Neural progenitor cell (in vitro differentiated cells): Measurements from ENCODE around the gene PRKAB2. TPM values are rescaled to one million over a fixed set of nuclear protein-coding genes. Genes with fewer than 3 reads are reported as not detected.
"Not testable (repeated sequence)": the region's sequence is repeated elsewhere in the genome, so short reads cannot be mapped to it uniquely, and the experiment has no call there.

ENCODE experiments used
- DNase-seq: peaks from one replicate; pipeline ENCODE4 v3.0.0-alpha.2; 2016; ENCODE audit warnings: low spot score
- H2AFZ ChIP-seq: fragments of 200-600 bp; sonication (generic); replicated peaks from 2 replicates; pipeline ENCODE4 v1.6.1; 2016; ENCODE audit warnings: antibody characterized with exemption
- H3F3A ChIP-seq: fragments of 200-600 bp; sonication (generic); 2 replicates; pipeline ENCODE4 v1.6.1; 2016; ENCODE audit warnings: antibody characterized with exemption, low read depth
- H3K27ac ChIP-seq: fragments of 200-600 bp; sonication (generic); 2 replicates; pipeline ENCODE4 v1.5.1; 2016; ENCODE audit warnings: mild to moderate bottlenecking
- H3K27me3 ChIP-seq: fragments of 200-600 bp; sonication (generic); 2 replicates; pipeline ENCODE4 v1.6.1; 2016; ENCODE audit warnings: mild to moderate bottlenecking, moderate library complexity
- H3K36me3 ChIP-seq: fragments of 200-600 bp; sonication (generic); 2 replicates; pipeline ENCODE4 v1.5.1; 2016
- H3K4me1 ChIP-seq: fragments of 200-600 bp; sonication (generic); 2 replicates; pipeline ENCODE4 v1.6.1; 2016; ENCODE audit warnings: mixed run types
- H3K4me2 ChIP-seq: fragments of 200-600 bp; sonication (generic); 2 replicates; pipeline ENCODE4 v1.6.1; 2016
- H3K4me3 ChIP-seq: fragments of 200-600 bp; sonication (generic); 2 replicates; pipeline ENCODE4 v1.5.1; 2016
- H3K79me2 ChIP-seq: fragments of 200-600 bp; sonication (generic); 2 replicates; pipeline ENCODE4 v1.6.1; 2016; ENCODE audit warnings: low read depth
- H3K9ac ChIP-seq: fragments of 200-600 bp; sonication (generic); 2 replicates; pipeline ENCODE4 v1.6.1; 2016
- H3K9me3 ChIP-seq: fragments of 200-600 bp; sonication (generic); 2 replicates; pipeline ENCODE4 v1.5.1; 2016; ENCODE audit warnings: low read depth
- H4K20me1 ChIP-seq: fragments of 200-600 bp; sonication (generic); 2 replicates; pipeline ENCODE4 v1.6.1; 2016; ENCODE audit warnings: low read depth
- H3K27ac Mint-ChIP-seq: 3 replicates; pipeline ENCODE4 v1.8.0; 2021; ENCODE audit warnings: mixed read lengths
- H3K27me3 Mint-ChIP-seq: 2 replicates; pipeline ENCODE4 v1.8.0; 2022; ENCODE audit warnings: low read depth, mild to moderate bottlenecking, inconsistent platforms, moderate library complexity, mixed read lengths; ENCODE audit not compliant: insufficient read depth
- H3K36me3 Mint-ChIP-seq: 3 replicates; pipeline ENCODE4 v1.8.0; 2021; ENCODE audit warnings: mixed read lengths
- H3K4me1 Mint-ChIP-seq: 3 replicates; pipeline ENCODE4 v1.8.0; 2021; ENCODE audit warnings: mixed read lengths
- H3K4me3 Mint-ChIP-seq: 3 replicates; pipeline ENCODE4 v1.8.0; 2021; ENCODE audit warnings: mild to moderate bottlenecking, moderate library complexity, mixed read lengths
- H3K9me3 Mint-ChIP-seq: 3 replicates; pipeline ENCODE4 v1.8.0; 2020; ENCODE audit warnings: mixed read lengths
- EZH2 ChIP-seq: fragments of 200-600 bp; sonication (generic); IDR thresholded peaks from 2 replicates; pipeline ENCODE4 v1.6.1; 2017; ENCODE audit warnings: antibody characterized with exemption, mild to moderate bottlenecking, moderate library complexity
- EZH2phosphoT487 ChIP-seq: fragments of 200-600 bp; sonication (generic); IDR thresholded peaks from 2 replicates; pipeline ENCODE4 v1.6.1; 2017; ENCODE audit warnings: antibody characterized with exemption
- total RNA-seq: library from RNA; depleted of rRNA; stranded (reverse); fragments of >200 nt; gene quantifications from 2 replicates; pipeline ENCODE4 v1.2.3, GENCODE V29; 2015; ENCODE audit warnings: low replicate concordance
- TF ChIP-seq, protein P1 (sequence below): fragments of 200-600 bp; sonication (generic); IDR thresholded peaks from 2 replicates; pipeline ENCODE4 v1.5.1; 2017; ENCODE audit warnings: antibody characterized with exemption, mild to moderate bottlenecking

The PRKAB2 gene
- total RNA-seq, 1 donor from 2014 or later: 42.8 TPM

DNA sequence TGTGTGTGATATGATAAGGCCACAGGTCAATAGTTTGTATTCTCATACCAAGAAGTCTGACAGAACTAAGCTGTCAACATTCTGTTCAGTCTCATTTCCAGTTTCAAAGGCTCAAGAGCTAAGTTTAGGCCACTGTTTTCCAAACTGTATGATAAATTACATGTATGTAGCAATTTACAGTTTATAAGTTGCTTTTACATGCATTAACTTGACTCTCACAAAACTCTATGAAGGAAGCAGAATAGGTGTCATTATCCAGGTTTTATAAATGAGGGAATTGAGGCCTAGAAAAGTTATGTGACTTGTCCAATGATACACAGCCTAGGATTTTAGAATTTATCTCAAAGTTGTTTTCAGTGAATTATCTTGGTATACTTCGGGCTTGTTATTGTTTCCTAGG lies 29.5 kb upstream of the PRKAB2 start:
- no peak overlapping the region for H2AFZ ChIP-seq
- H3K27me3 Mint-ChIP-seq: no peaks in the 10 kb centered on the region
- H3K36me3 ChIP-seq: no peaks in the 10 kb centered on the region
- H3K27me3 ChIP-seq: no peaks in the 10 kb centered on the region
- no peaks in the 10 kb centered on the region for H4K20me1 ChIP-seq
- peaks cover 7% of the 10 kb centered on the region for H3K4me1 ChIP-seq
- H3K9me3 Mint-ChIP-seq: no peaks in the 10 kb centered on the region
- H3K36me3 Mint-ChIP-seq: no peaks in the 10 kb centered on the region
- H3K4me1 Mint-ChIP-seq: no peaks in the 10 kb centered on the region
- DNase-seq: no peak
- H3K4me3 Mint-ChIP-seq: no peak overlapping the region
- H3K4me3 ChIP-seq: no peak overlapping the region
- H3K9me3 ChIP-seq: no peaks in the 10 kb centered on the region
- no peak overlapping the region for H3K27ac ChIP-seq
- no peak overlapping the region for H3K4me2 ChIP-seq
- no peak overlapping the region for H3K27ac Mint-ChIP-seq
- H3F3A ChIP-seq: no peaks in the 10 kb centered on the region
- no peak overlapping the region for H3K9ac ChIP-seq
- H3K79me2 ChIP-seq: no peaks in the 10 kb centered on the region
- TF ChIP-seq EZH2phosphoT487 (no peak), EZH2 (no peak)
- TF ChIP-seq, protein P1, sequence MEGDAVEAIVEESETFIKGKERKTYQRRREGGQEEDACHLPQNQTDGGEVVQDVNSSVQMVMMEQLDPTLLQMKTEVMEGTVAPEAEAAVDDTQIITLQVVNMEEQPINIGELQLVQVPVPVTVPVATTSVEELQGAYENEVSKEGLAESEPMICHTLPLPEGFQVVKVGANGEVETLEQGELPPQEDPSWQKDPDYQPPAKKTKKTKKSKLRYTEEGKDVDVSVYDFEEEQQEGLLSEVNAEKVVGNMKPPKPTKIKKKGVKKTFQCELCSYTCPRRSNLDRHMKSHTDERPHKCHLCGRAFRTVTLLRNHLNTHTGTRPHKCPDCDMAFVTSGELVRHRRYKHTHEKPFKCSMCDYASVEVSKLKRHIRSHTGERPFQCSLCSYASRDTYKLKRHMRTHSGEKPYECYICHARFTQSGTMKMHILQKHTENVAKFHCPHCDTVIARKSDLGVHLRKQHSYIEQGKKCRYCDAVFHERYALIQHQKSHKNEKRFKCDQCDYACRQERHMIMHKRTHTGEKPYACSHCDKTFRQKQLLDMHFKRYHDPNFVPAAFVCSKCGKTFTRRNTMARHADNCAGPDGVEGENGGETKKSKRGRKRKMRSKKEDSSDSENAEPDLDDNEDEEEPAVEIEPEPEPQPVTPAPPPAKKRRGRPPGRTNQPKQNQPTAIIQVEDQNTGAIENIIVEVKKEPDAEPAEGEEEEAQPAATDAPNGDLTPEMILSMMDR: no peak

DNA sequence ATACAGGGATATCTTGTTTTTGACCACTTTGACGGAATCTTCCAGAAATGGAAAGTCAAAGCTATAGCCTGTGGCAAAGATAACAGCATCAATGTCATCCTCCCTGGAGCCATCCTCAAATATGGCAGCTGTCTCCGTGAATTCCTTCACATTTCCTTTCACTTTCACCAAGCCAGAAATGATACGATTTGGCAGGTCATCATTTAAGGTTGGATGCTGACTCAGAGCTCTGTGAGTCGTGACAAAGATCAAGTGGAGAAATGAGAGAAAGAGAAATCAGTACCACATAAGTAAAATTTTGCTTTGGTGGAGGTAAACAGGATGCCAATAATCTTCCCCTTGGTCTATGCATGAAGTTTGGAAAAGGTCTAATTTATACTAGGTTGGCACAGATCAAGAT lies 29.0 kb upstream of the PRKAB2 start:
- H3K9me3 Mint-ChIP-seq: no peaks in the 10 kb centered on the region
- H3K79me2 ChIP-seq: no peaks in the 10 kb centered on the region

DNA sequence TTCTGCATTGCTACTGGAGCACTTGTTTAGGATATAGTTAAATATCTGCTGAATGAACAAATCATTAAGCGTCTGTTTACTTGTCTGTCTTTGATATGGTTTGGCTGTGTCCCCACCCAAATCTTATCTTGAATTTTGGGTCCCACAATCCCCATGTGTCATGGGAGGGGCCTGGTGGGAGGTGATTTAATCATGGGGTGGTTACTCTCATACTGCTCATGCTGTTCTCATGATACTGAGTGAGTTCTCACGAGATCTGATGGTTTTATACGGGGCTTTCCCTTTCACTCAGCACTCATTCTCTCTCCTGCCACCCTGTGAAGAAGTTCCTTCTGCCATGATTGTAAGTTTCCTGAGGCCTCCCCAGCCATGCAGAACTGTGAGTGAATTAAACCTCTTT lies 25.1 kb upstream of the PRKAB2 start:
- H2AFZ ChIP-seq, H3K27me3 ChIP-seq, H3K27ac ChIP-seq, H3K4me1 ChIP-seq, H3K4me2 ChIP-seq, H3K9me3 ChIP-seq, H3F3A ChIP-seq, H3K4me3 ChIP-seq, H4K20me1 ChIP-seq, H3K4me3 Mint-ChIP-seq, H3K9ac ChIP-seq, H3K4me1 Mint-ChIP-seq, H3K9me3 Mint-ChIP-seq, H3K79me2 ChIP-seq, H3K36me3 Mint-ChIP-seq, H3K27ac Mint-ChIP-seq, H3K27me3 Mint-ChIP-seq, DNase-seq, H3K36me3 ChIP-seq: not testable (repeated sequence)

More for the DNA sequence above, 29.0 kb upstream of the PRKAB2 start:
- Histone ChIP-seq H3K36me3 (no peaks in the 10 kb centered on the region), H3K27me3 (no peaks in the 10 kb centered on the region), H3K4me2 (no peak overlapping the region), H3K27ac (no peak overlapping the region), H3F3A (no peaks in the 10 kb centered on the region), H4K20me1 (no peaks in the 10 kb centered on the region), H3K4me3 (no peak overlapping the region), H2AFZ (no peak overlapping the region), H3K9me3 (no peaks in the 10 kb centered on the region), H3K9ac (no peak overlapping the region), H3K4me1 (peaks cover 7% of the 10 kb centered on the region)
- no peak for DNase-seq
- no peaks in the 10 kb centered on the region for H3K36me3 Mint-ChIP-seq
- TF ChIP-seq, protein P1: no peak
- TF ChIP-seq EZH2phosphoT487 (no peak), EZH2 (no peak)
- no peaks in the 10 kb centered on the region for H3K27me3 Mint-ChIP-seq
- H3K4me1 Mint-ChIP-seq: no peaks in the 10 kb centered on the region
- H3K4me3 Mint-ChIP-seq: no peak overlapping the region
- no peak overlapping the region for H3K27ac Mint-ChIP-seq

DNA sequence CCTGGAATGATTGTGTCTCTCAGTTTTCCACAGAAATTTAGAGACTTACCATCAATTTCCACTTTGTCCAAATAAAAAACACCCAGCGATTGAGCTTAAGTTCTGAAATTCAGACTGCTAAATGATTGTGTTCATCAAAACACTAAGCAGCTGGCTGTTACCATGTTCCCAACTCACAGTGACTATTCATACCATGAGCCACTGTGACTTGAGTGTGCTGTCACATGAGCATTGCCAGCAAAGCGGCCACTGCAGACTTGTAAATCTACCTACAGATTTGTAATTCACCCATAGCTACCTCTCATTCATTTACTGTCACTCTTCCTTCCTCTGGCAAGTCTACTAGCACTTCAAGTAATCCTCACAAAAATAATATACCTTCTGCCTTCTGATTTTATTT lies 17.2 kb upstream of the PRKAB2 start:
- H3K27me3 ChIP-seq: no peaks in the 10 kb centered on the region
- no peak for DNase-seq
- H4K20me1 ChIP-seq: no peaks in the 10 kb centered on the region
- Mint-ChIP-seq H3K27me3 (no peaks in the 10 kb centered on the region), H3K4me3 (no peak overlapping the region), H3K4me1 (no peaks in the 10 kb centered on the region), H3K36me3 (no peaks in the 10 kb centered on the region), H3K27ac (no peak overlapping the region), H3K9me3 (peaks cover 3% of the 10 kb centered on the region)
- H3K36me3 ChIP-seq: no peaks in the 10 kb centered on the region
- H3F3A ChIP-seq: no peaks in the 10 kb centered on the region
- H3K4me1 ChIP-seq: no peaks in the 10 kb centered on the region
- H3K4me2 ChIP-seq: no peak overlapping the region
- no peak overlapping the region for H2AFZ ChIP-seq
- no peak overlapping the region for H3K4me3 ChIP-seq
- H3K9me3 ChIP-seq: no peaks in the 10 kb centered on the region
- no peak overlapping the region for H3K27ac ChIP-seq
- no peaks in the 10 kb centered on the region for H3K79me2 ChIP-seq
- no peak overlapping the region for H3K9ac ChIP-seq
- TF ChIP-seq EZH2phosphoT487 (no peak), EZH2 (no peak)
- TF ChIP-seq, protein P1: no peak
